AG09319 (cell line): Measurements from ENCODE around the gene ACER3.
"Not testable (repeated sequence)": the region's sequence is repeated elsewhere in the genome, so short reads cannot be mapped to it uniquely, and the experiment has no call there.

ENCODE experiments used
- DNase-seq: peaks from one replicate; pipeline ENCODE4 v3.0.0-alpha.2; 2010; ENCODE audit warnings: low read depth; ENCODE audit errors: extremely low read depth
- CTCF ChIP-seq: IDR thresholded peaks from 2 replicates; pipeline ENCODE4 v1.5.1; 2011; ENCODE audit warnings: low read depth, mild to moderate bottlenecking, inconsistent platforms, low read length, moderate library complexity

ACER3 gene

DNA sequence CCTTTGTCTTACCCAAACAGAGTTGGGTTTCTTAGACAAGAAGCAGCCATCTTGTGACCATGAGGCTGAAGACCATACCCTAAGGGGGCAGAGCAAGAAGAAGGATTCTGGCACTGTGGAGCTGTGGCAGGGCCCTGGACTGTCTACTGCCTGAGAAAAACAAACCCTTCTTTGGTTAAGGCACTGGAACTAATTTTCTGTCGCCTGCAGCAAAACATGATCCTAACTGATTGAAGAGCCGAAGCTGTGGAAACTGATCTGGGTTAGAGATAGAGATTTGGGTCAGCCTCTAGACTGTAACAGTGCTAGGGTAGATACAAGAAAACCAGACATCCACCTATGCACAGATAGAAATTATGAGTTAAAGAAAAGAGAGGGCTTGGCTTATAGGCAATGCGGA, 11.3 kb upstream of the ACER3 start:
- no peak for TF ChIP-seq CTCF

GRCh38 chr11:76850130-76850529, 10.6 kb upstream of the ACER3 start:
- TF ChIP-seq CTCF: no peak
- no peak for DNase-seq

More for the DNA sequence above, 11.3 kb upstream of the ACER3 start:
- DNase-seq: no peak

GRCh38 chr11:76850815-76851214, 9.9 kb upstream of the ACER3 start:
- no peak for DNase-seq
- TF ChIP-seq CTCF: no peak

DNA sequence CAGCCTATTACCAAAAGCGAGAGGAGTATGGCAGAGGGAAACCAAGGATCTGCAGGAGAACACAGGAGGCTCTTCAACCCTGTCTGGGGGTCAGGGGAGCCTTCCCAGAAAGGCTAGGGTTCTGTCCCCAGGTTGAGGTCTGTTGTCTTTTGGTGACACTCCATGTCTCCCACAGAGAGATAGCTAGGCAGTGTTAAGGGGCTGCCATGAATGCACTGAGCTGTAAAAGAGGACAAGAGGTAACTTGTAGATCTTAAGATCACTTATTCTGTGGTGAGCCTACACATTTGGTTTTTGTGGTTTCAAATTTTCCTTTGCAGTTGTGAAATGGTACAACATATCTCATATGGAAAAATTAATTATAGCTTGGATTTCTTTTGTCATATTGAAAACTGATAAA, 6.0 kb upstream of the ACER3 start:
- TF ChIP-seq CTCF: no peak
- no peak for DNase-seq

DNA sequence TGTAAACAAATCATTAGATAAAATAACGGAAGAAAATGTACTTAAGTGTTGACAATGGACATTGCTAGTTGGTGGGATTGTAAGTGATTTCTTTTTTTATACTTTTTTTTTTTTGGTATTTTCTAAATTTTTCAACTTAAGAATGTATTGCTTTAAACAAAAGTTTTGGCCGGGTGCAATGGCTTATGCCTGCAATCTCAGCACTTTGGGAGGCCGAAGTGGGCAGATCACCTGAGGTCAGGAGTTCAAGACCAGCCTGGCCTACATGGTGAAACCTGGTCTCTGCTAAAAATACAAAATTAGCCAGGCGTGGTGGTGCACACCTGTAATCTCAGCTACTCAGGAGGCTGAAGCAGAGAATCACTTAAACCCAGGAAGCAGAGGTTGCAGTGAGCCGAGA, 5.0 kb upstream of the ACER3 start:
- not testable (repeated sequence) for DNase-seq

- DNase-seq: no peak
- no peak for TF ChIP-seq CTCF
Observed at GRCh38 chr11:76856106-76856505, 4.6 kb upstream of the ACER3 start.

GRCh38 chr11:76856571-76856970, 4.1 kb upstream of the ACER3 start:
- TF ChIP-seq CTCF: no peak
- no peak for DNase-seq

- DNase-seq: no peak
- TF ChIP-seq CTCF: no peak
Observed at GRCh38 chr11:76857781-76858410, 2.8 kb upstream of the ACER3 start.
